Neuronal stem cell (in vitro differentiated cells): ENCODE measurements around the gene TBCC.

ENCODE experiments used
- DNase-seq: peaks from one replicate; pipeline ENCODE4 v3.0.0-alpha.2; 2013; ENCODE audit warnings: low spot score
- H2AFZ ChIP-seq: one replicate; pipeline ENCODE4 v1.6.1; 2013; ENCODE audit warnings: mild to moderate bottlenecking, low read length, inconsistent platforms
- H2AK5ac ChIP-seq: 2 replicates; pipeline ENCODE4 v1.6.1; 2013; ENCODE audit warnings: low read depth, mild to moderate bottlenecking, inconsistent platforms, low read length, moderate library complexity, mixed read lengths
- H2BK120ac ChIP-seq: 2 replicates; pipeline ENCODE4 v1.6.1; 2013; ENCODE audit warnings: low read depth, mild to moderate bottlenecking, inconsistent platforms, low read length, moderate library complexity, mixed read lengths
- H2BK12ac ChIP-seq: one replicate; pipeline ENCODE4 v1.6.1; 2013; ENCODE audit warnings: low read length, inconsistent platforms
- H2BK15ac ChIP-seq: 2 replicates; pipeline ENCODE4 v1.6.1; 2013; ENCODE audit warnings: mild to moderate bottlenecking, low read length, inconsistent platforms, mixed read lengths
- H2BK5ac ChIP-seq: one replicate; pipeline ENCODE4 v1.6.1; 2013; ENCODE audit warnings: inconsistent platforms, mild to moderate bottlenecking, low read length, moderate library complexity
- H3K14ac ChIP-seq: one replicate; pipeline ENCODE4 v1.6.1; 2013; ENCODE audit warnings: low read length, inconsistent platforms
- H3K18ac ChIP-seq: 2 replicates; pipeline ENCODE4 v1.6.1; 2013; ENCODE audit warnings: low read length, inconsistent platforms
- H3K23ac ChIP-seq: 2 replicates; pipeline ENCODE4 v1.6.1; 2013; ENCODE audit warnings: low read depth, mild to moderate bottlenecking, mixed read lengths, low read length, inconsistent platforms; ENCODE audit not compliant: poor library complexity
- H3K27ac ChIP-seq: replicated peaks from 3 replicates; pipeline ENCODE4 v1.5.1; 2013; ENCODE audit warnings: low read length, inconsistent platforms
- H3K27me3 ChIP-seq, 3 experiments: 2 replicates each; pipeline ENCODE4 v1.6.1; 2013; ENCODE audit warnings: low read length in 3 of 3, mild to moderate bottlenecking in 2 of 3, inconsistent platforms in 1 of 3, low read depth in 1 of 3, mixed read lengths in 1 of 3, moderate library complexity in 1 of 3; ENCODE audit not compliant: control insufficient read depth in 3 of 3, insufficient read depth in 3 of 3
- H3K36me3 ChIP-seq, 2 donors: replicated peaks in 1 of 2; 2 replicates each; pipeline ENCODE4 v1.6.1; 2013; ENCODE audit warnings: low read length in 2 of 2; ENCODE audit not compliant: control insufficient read depth in 2 of 2, insufficient read depth in 2 of 2
- H3K4ac ChIP-seq: 2 replicates; pipeline ENCODE4 v1.6.1; 2013; ENCODE audit warnings: inconsistent platforms, mild to moderate bottlenecking, low read length, moderate library complexity
- H3K4me1 ChIP-seq, 2 donors: 1 replicate in 1 of 2; 2 replicates in 1 of 2; pipeline ENCODE4 v1.6.1; 2013; ENCODE audit warnings: low read length in 2 of 2, low read depth in 1 of 2; ENCODE audit not compliant: control insufficient read depth in 2 of 2, insufficient read depth in 1 of 2
- H3K4me2 ChIP-seq: one replicate; pipeline ENCODE4 v1.6.1; 2013; ENCODE audit warnings: mild to moderate bottlenecking, low read length, inconsistent platforms; ENCODE audit not compliant: insufficient read depth, poor library complexity, severe bottlenecking
- H3K4me3 ChIP-seq, 2 donors: 2 replicates each; pipeline ENCODE4 v1.5.1; 2013; ENCODE audit warnings: low read length in 2 of 2, mild to moderate bottlenecking in 2 of 2, inconsistent platforms in 1 of 2, moderate library complexity in 1 of 2
- H3K79me1 ChIP-seq: one replicate; pipeline ENCODE4 v1.6.1; 2013; ENCODE audit warnings: low read depth, mild to moderate bottlenecking, inconsistent platforms, low read length, moderate library complexity
- H3K9ac ChIP-seq: one replicate; pipeline ENCODE4 v1.6.1; 2013; ENCODE audit warnings: mild to moderate bottlenecking, low read depth, low read length, inconsistent platforms; ENCODE audit not compliant: poor library complexity
- H3K9me3 ChIP-seq, 2 donors: replicated peaks in 1 of 2; 2 replicates each; pipeline versions ENCODE3 to v1.6.1; 2013; ENCODE audit warnings: low read length in 2 of 2, mild to moderate bottlenecking in 2 of 2, inconsistent platforms in 1 of 2, low read depth in 1 of 2, mixed read lengths in 1 of 2, moderate library complexity in 1 of 2; ENCODE audit not compliant: control insufficient read depth in 2 of 2, insufficient read depth in 1 of 2
- H4K8ac ChIP-seq: one replicate; pipeline ENCODE4 v1.6.1; 2013; ENCODE audit warnings: low read depth, mild to moderate bottlenecking, inconsistent platforms, low read length, moderate library complexity
- H4K91ac ChIP-seq: one replicate; pipeline ENCODE4 v1.6.1; 2013; ENCODE audit warnings: low read length, low read depth, mild to moderate bottlenecking, inconsistent platforms; ENCODE audit not compliant: poor library complexity
- WGBS, 2 donors: extraction: QIAGEN DNeasy Blood & Tissue Kit; methylation state at CpG; one replicate each; pipeline ENCODE4 v1.1.7; 2013; ENCODE audit warnings: missing lambda C conversion rate in 2 of 2, mixed read lengths in 1 of 2; ENCODE audit not compliant: insufficient read length in 2 of 2, insufficient replicate concordance in 1 of 2; ENCODE audit errors: extremely low coverage in 2 of 2; 5-methylcytosine and 5-hydroxymethylcytosine counted together

The TBCC gene

DNA sequence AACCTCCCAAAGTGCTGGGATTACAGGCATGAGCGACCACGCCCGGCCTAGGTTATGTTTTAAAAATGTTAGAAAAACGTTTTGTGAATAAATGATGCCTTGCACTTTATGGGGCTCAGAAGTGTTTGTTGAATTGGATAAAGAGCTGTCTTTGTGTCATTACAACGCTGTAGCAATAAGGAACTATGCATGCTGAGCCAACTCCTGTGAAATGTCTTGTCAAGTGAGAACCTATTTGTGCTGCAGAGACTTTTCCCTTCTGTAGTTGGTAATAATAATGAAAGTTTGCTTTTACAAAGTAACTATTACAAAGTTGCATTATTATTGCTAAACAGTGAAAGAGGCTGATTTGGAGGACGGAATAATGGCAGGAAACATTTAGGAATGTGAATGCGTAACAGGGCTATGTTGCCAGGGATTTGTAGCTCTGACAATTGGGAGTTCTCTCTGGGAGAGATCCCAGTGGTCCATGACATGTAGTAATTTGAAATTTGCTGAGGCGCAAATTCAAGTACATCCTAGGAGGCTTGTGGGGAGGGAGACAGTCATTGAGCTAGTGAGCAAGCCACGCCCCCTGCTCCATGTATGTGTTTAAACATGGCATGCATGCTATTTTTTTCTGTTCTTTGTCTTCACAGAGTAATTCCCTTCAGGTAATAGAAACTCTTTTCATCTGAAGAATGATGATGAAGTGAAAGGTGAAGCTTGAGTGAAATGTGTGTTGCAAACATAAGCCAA lies 19.2 kb upstream of the TBCC start:
- Histone ChIP-seq H2BK5ac (no peak overlapping the region), H3K79me1 (no peaks in the 10 kb centered on the region), H3K36me3 (no peaks in the 10 kb centered on the region), H2BK12ac (no peak overlapping the region), H2BK120ac (no peak overlapping the region), H4K91ac (no peak overlapping the region), H3K27me3 (no peaks in the 10 kb centered on the region), H3K4ac (no peak overlapping the region), H3K4me3 (no peak overlapping the region), H2AFZ (no peak overlapping the region), H3K27ac (no peak overlapping the region), H3K9ac (no peak overlapping the region), H3K18ac (no peak overlapping the region), H3K14ac (no peak overlapping the region), H3K23ac (no peak overlapping the region), H3K4me1 (peaks cover 0 to 7% of the 10 kb centered on the region in 2 donors), H4K8ac (no peak overlapping the region), H3K4me2 (no peak overlapping the region), H2AK5ac (no peak overlapping the region), H2BK15ac (no peak overlapping the region), H3K9me3 (no peaks in the 10 kb centered on the region)
- no peak for DNase-seq
- WGBS, 2 donors: no CpG with 5 or more reads among the region's 9 CpGs

GRCh38 chr6:42762950-42763349 lies 17.0 kb upstream of the TBCC start:
- Histone ChIP-seq H3K23ac (no peak overlapping the region), H3K4me3 (no peak overlapping the region), H2AFZ (no peak overlapping the region), H2BK5ac (no peak overlapping the region), H2BK120ac (no peak overlapping the region), H2BK15ac (no peak overlapping the region), H3K4me2 (no peak overlapping the region), H2BK12ac (no peak overlapping the region), H4K8ac (no peak overlapping the region), H4K91ac (no peak overlapping the region), H3K4ac (no peak overlapping the region), H3K27me3 (no peaks in the 10 kb centered on the region), H2AK5ac (no peak overlapping the region), H3K9ac (no peak overlapping the region), H3K79me1 (no peaks in the 10 kb centered on the region), H3K27ac (no peak overlapping the region), H3K18ac (no peak overlapping the region), H3K9me3 (no peaks in the 10 kb centered on the region), H3K14ac (no peak overlapping the region), H3K4me1 (peaks cover 0 to 7% of the 10 kb centered on the region in 2 donors), H3K36me3 (no peaks in the 10 kb centered on the region)
- no peak for DNase-seq
- whole genome bisulfite sequencing, 2 donors: no CpG with 5 or more reads among the region's 3 CpGs

DNA sequence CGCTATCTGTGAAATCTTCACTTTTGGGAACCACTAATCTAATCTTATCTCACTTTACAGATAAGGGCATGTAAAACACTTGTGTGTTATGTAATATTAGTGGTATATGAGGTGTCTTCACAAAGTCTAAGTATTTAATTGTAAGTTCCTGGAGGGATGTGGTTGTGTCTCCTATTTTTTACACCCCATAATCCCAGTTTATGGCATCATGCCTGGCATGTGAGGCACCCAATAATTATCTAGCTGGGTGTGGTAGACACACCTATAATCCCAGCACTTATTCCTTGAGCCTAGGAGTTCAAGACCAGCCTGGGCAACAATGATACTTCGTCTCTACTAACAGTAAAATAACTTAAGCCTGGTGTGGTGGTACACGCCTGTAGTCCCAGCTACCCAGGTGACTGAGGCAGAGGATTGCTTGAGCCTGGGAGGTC lies 16.5 kb upstream of the TBCC start:
- Histone ChIP-seq H3K36me3 (no peaks in the 10 kb centered on the region), H2AFZ (no peak overlapping the region), H3K4me1 (peaks cover 0 to 7% of the 10 kb centered on the region in 2 donors), H2AK5ac (no peak overlapping the region), H3K4me3 (no peak overlapping the region), H3K27me3 (no peaks in the 10 kb centered on the region), H2BK12ac (no peak overlapping the region), H3K4me2 (no peak overlapping the region), H2BK15ac (no peak overlapping the region), H3K18ac (no peak overlapping the region), H3K27ac (no peak overlapping the region), H4K8ac (no peak overlapping the region), H2BK120ac (no peak overlapping the region), H3K79me1 (no peaks in the 10 kb centered on the region), H3K23ac (no peak overlapping the region), H3K9ac (no peak overlapping the region), H2BK5ac (no peak overlapping the region), H4K91ac (no peak overlapping the region), H3K4ac (no peak overlapping the region), H3K14ac (no peak overlapping the region), H3K9me3 (no peaks in the 10 kb centered on the region)
- no peak for DNase-seq
- WGBS, 2 donors: no CpG with 5 or more reads among the region's 3 CpGs

- no peak overlapping the region for H2AFZ ChIP-seq
- no peak overlapping the region for H3K4ac ChIP-seq
- no peak overlapping the region for H2BK15ac ChIP-seq
- no peak overlapping the region for H3K4me2 ChIP-seq
- H3K27ac ChIP-seq: peak overlapping the region; percentile 22
- no peak overlapping the region for H4K8ac ChIP-seq
- H2BK5ac ChIP-seq: no peak overlapping the region
- no peaks in the 10 kb centered on the region for H3K36me3 ChIP-seq
- no peak overlapping the region for H3K23ac ChIP-seq
- no peak overlapping the region for H3K9ac ChIP-seq
- H3K18ac ChIP-seq: no peak overlapping the region
- no peak overlapping the region for H2BK12ac ChIP-seq
- no peak overlapping the region for H3K14ac ChIP-seq
- H2BK120ac ChIP-seq: no peak overlapping the region
- no peak for DNase-seq
- H3K27me3 ChIP-seq: no peaks in the 10 kb centered on the region
- no peak overlapping the region for H4K91ac ChIP-seq
- no peak overlapping the region for H3K4me3 ChIP-seq
- H2AK5ac ChIP-seq: no peak overlapping the region
- no peaks in the 10 kb centered on the region for H3K9me3 ChIP-seq
- peaks cover 0 to 7% of the 10 kb centered on the region in 2 donors for H3K4me1 ChIP-seq
- H3K79me1 ChIP-seq: no peaks in the 10 kb centered on the region
- no CpG with 5 or more reads among the region's 8 CpGs for WGBS, 2 donors
Measured at GRCh38 chr6:42761287-42762067, 15.6 kb upstream of the TBCC start.
